ENCODE results near the gene ASAP2.

The ASAP2 gene

DNA sequence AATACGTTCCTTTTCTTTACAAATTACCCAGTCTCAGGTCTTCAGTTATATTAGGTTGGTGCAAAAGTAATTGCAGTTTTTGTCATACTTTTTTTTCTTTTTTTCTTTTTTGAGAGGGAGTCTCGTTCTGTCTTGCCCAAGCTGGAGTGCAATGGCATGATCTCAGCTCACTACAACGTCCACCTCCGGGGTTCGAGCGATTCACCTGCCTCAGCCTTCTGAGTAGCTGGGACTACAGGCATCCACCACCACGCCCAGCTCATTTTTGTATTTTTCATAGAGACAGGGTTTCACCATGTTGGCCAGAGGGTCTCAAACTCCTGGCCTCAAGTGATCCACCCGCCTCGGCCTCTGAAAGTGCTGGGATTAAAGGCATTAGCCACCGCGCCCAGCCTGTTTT, 43.8 kb upstream of the ASAP2 start:
- DNase-seq: no peak
- no peak overlapping the region for H2AFZ ChIP-seq (ENCODE audit: low read depth, low read length)
- no peaks in the 10 kb centered on the region for H3K9me3 ChIP-seq (ENCODE audit: insufficient read depth, low read length, severe bottlenecking)
- no peaks in the 10 kb centered on the region for H3K27me3 ChIP-seq (ENCODE audit: insufficient read depth, low read length, poor library complexity)
- H3K4me3 ChIP-seq (ENCODE audit: low read depth in 1 of 2, low read length in 2 of 2): no peak overlapping the region
- no peak overlapping the region for H3K9ac ChIP-seq (ENCODE audit: low read depth, low read length)
- no peak overlapping the region for H3K27ac ChIP-seq (ENCODE audit: low read length)
- TF ChIP-seq EZH2 (IDR thresholded peaks at IDR 0.05; ENCODE audit: borderline replicate concordance, low read depth, low read length, severe bottlenecking): no peak
- TF ChIP-seq, protein P1, sequence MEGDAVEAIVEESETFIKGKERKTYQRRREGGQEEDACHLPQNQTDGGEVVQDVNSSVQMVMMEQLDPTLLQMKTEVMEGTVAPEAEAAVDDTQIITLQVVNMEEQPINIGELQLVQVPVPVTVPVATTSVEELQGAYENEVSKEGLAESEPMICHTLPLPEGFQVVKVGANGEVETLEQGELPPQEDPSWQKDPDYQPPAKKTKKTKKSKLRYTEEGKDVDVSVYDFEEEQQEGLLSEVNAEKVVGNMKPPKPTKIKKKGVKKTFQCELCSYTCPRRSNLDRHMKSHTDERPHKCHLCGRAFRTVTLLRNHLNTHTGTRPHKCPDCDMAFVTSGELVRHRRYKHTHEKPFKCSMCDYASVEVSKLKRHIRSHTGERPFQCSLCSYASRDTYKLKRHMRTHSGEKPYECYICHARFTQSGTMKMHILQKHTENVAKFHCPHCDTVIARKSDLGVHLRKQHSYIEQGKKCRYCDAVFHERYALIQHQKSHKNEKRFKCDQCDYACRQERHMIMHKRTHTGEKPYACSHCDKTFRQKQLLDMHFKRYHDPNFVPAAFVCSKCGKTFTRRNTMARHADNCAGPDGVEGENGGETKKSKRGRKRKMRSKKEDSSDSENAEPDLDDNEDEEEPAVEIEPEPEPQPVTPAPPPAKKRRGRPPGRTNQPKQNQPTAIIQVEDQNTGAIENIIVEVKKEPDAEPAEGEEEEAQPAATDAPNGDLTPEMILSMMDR (IDR thresholded peaks at IDR 0.05; ENCODE audit: borderline replicate concordance, extremely low read depth, low read length, poor library complexity, severe bottlenecking): no peak
- no peaks in the 10 kb centered on the region for H4K20me1 ChIP-seq (ENCODE audit: insufficient read depth, low read length)
- no peak for ATAC-seq (ENCODE audit: insufficient read depth, low read depth)
- H3K79me2 ChIP-seq (ENCODE audit: insufficient read depth, low read length): no peaks in the 10 kb centered on the region
- no peaks in the 10 kb centered on the region for H3K4me1 ChIP-seq (ENCODE audit: insufficient read depth, low read length)
- no peak overlapping the region for H3K4me2 ChIP-seq (ENCODE audit: insufficient read depth, low read length)
- no peaks in the 10 kb centered on the region for H3K36me3 ChIP-seq (ENCODE audit: insufficient read depth, low read length)

DNA sequence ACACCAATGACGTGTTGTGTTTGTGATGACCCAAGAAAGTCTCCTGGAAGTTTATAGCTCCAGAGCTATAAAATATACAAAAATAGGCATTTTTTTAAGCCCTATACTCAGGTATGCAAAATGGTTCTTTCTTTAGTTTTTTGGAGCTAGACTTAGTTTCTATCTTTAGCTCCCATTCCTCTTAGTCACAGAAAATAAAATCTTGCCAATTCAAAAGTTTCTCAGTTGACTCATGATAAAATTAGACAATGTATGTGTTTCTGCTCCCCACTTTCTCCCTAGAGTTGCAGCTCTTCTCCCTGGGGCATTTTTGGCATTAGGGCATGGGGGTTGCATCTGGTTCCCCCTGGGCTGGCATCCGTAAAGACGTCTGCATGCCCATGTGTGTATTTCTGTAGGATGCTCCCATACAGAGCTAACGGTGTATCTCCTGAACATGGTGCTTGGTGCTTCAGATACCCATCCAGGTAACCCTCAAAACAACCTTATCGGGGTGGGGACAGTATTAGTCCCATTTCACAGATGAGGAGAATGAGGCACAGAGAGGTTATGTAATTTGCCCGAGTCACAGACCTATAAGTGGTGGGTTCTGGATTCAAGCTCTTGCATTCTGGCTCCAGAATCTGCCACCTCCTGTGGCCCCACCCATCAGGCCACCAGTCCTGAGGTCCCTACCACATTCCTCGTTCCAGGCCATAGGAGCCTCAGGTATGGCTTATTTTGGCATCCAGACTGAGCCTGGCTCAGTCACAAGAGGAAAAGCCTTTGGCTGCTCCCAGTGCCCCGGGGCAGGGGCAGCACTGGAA, 43.1 kb upstream of the ASAP2 start:
- TF ChIP-seq EZH2 (IDR thresholded peaks at IDR 0.05; ENCODE audit: borderline replicate concordance, low read depth, low read length, severe bottlenecking): no peak
- TF ChIP-seq, protein P1 (IDR thresholded peaks at IDR 0.05; ENCODE audit: borderline replicate concordance, extremely low read depth, low read length, poor library complexity, severe bottlenecking): no peak
- Histone ChIP-seq H3K4me2 (ENCODE audit: insufficient read depth, low read length) (no peak overlapping the region), H3K9me3 (ENCODE audit: insufficient read depth, low read length, severe bottlenecking) (no peaks in the 10 kb centered on the region), H3K79me2 (ENCODE audit: insufficient read depth, low read length) (no peaks in the 10 kb centered on the region), H3K27ac (ENCODE audit: low read length) (no peak overlapping the region), H3K9ac (ENCODE audit: low read depth, low read length) (no peak overlapping the region), H4K20me1 (ENCODE audit: insufficient read depth, low read length) (no peaks in the 10 kb centered on the region), H3K4me1 (ENCODE audit: insufficient read depth, low read length) (no peaks in the 10 kb centered on the region), H3K4me3 (ENCODE audit: low read depth in 1 of 2, low read length in 2 of 2) (no peak overlapping the region), H2AFZ (ENCODE audit: low read depth, low read length) (no peak overlapping the region), H3K27me3 (ENCODE audit: insufficient read depth, low read length, poor library complexity) (no peaks in the 10 kb centered on the region), H3K36me3 (ENCODE audit: insufficient read depth, low read length) (no peaks in the 10 kb centered on the region)
- ATAC-seq (ENCODE audit: insufficient read depth, low read depth) (no peak), DNase-seq (no peak)

DNA sequence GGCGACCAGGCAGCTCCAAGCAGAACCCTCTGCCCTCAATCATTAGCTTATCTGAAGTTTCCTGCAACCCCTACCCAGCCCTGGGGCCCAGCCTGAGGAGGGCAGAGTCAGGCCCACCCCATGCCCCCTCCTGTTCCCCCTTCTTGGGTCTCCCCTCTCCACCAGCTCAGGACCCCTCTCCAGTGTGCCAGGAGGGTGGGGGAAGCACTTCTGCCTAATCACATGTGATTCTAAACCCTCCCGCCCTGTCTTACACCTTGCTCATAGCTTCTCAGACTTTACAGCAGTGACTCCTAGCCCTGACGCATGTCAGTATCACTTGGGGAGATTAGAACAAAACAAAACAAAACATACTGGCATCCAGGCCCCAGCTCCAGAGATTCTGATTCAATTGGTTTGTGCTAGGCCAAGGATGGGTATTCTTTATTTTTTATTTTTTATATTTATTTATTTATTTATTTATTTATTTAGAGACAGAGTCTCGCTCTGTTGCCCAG, 42.5 kb upstream of the ASAP2 start:
- Histone ChIP-seq H2AFZ (ENCODE audit: low read depth, low read length) (no peak overlapping the region), H3K27ac (ENCODE audit: low read length) (no peak overlapping the region), H3K36me3 (ENCODE audit: insufficient read depth, low read length) (no peaks in the 10 kb centered on the region), H3K4me2 (ENCODE audit: insufficient read depth, low read length) (no peak overlapping the region), H3K4me1 (ENCODE audit: insufficient read depth, low read length) (no peaks in the 10 kb centered on the region), H3K9me3 (ENCODE audit: insufficient read depth, low read length, severe bottlenecking) (no peaks in the 10 kb centered on the region), H3K9ac (ENCODE audit: low read depth, low read length) (no peak overlapping the region), H3K27me3 (ENCODE audit: insufficient read depth, low read length, poor library complexity) (no peaks in the 10 kb centered on the region), H3K4me3 (ENCODE audit: low read depth in 1 of 2, low read length in 2 of 2) (no peak overlapping the region), H4K20me1 (ENCODE audit: insufficient read depth, low read length) (no peaks in the 10 kb centered on the region), H3K79me2 (ENCODE audit: insufficient read depth, low read length) (no peaks in the 10 kb centered on the region)
- DNase-seq (no peak), ATAC-seq (ENCODE audit: insufficient read depth, low read depth) (no peak)
- TF ChIP-seq, protein P1 (IDR thresholded peaks at IDR 0.05; ENCODE audit: borderline replicate concordance, extremely low read depth, low read length, poor library complexity, severe bottlenecking): no peak
- TF ChIP-seq EZH2 (IDR thresholded peaks at IDR 0.05; ENCODE audit: borderline replicate concordance, low read depth, low read length, severe bottlenecking): no peak
